IgD-negative memory B cell (primary cell): ENCODE results near the gene GPATCH3. TPM values are rescaled to one million over a fixed set of nuclear protein-coding genes. Genes with fewer than 3 reads are reported as not detected.
A peak's percentile ranks its signal among the peaks of the same experiment; 100 is the strongest.
"Not testable (repeated sequence)": the region's sequence is repeated elsewhere in the genome, so short reads cannot be mapped to it uniquely, and the experiment has no call there.

Experiments used
- H3K27ac Mint-ChIP-seq, 3 donors: one replicate each; pipeline ENCODE4 v1.8.0; 2020 to 2022; ENCODE audit warnings: mild to moderate bottlenecking in 3 of 3, mixed read lengths in 3 of 3, moderate library complexity in 1 of 3
- H3K27me3 Mint-ChIP-seq: one replicate; pipeline ENCODE4 v1.8.0; 2021; ENCODE audit warnings: mixed read lengths
- H3K36me3 Mint-ChIP-seq: one replicate; pipeline ENCODE4 v1.8.0; 2020; ENCODE audit warnings: mild to moderate bottlenecking, mixed read lengths
- H3K4me1 Mint-ChIP-seq, 3 donors: one replicate each; pipeline ENCODE4 v1.8.0; 2020 to 2022; ENCODE audit warnings: mixed read lengths in 3 of 3, mild to moderate bottlenecking in 1 of 3
- H3K4me3 Mint-ChIP-seq, 4 donors: one replicate each; pipeline ENCODE4 v1.8.0; 2020 to 2022; ENCODE audit warnings: mild to moderate bottlenecking in 4 of 4, mixed read lengths in 4 of 4, moderate library complexity in 3 of 4
- H3K9me3 Mint-ChIP-seq, 3 donors: one replicate each; pipeline ENCODE4 v1.8.0; 2020 to 2021; ENCODE audit warnings: mixed read lengths in 3 of 3, mild to moderate bottlenecking in 1 of 3
- polyA plus RNA-seq: library from polyadenylated mRNA; unstranded; fragments of 300-500 nt; fragmentation: Illumina TruSeq; gene quantifications from one replicate; pipeline ENCODE4 v1.2.3, GENCODE V29; 2021

The GPATCH3 gene
- polyA plus RNA-seq, 1 donor from 2014 or later, result 22.1 TPM

- Mint-ChIP-seq H3K4me1 (peaks cover 18 to 30% (median 25%) of the 10 kb centered on the region in 3 donors), H3K4me3 (peak overlapping the region; percentile 91 to 99 (median 98)), H3K36me3 (no peaks in the 10 kb centered on the region), H3K9me3 (no peaks in the 10 kb centered on the region), H3K27ac (peak overlapping the region; percentile 72 to 100 (median 99)), H3K27me3 (no peaks in the 10 kb centered on the region)
Observed at GRCh38 chr1:26900815-26901511, 696 bp upstream of the GPATCH3 start.

GRCh38 chr1:26897351-26897750 is 2.9 kb downstream of the GPATCH3 start:
- H3K4me1 Mint-ChIP-seq, result peaks cover 24 to 31% (median 25%) of the 10 kb centered on the region in 3 donors
- peaks cover 4% of the 10 kb centered on the region for H3K36me3 Mint-ChIP-seq
- no peaks in the 10 kb centered on the region for H3K9me3 Mint-ChIP-seq
- peak overlapping the region in 1 of 3 donors; percentile 64 for H3K27ac Mint-ChIP-seq
- no peaks in the 10 kb centered on the region for H3K27me3 Mint-ChIP-seq
- peak overlapping the region in 1 of 4 donors; percentile 75 for H3K4me3 Mint-ChIP-seq

- Mint-ChIP-seq H3K4me1 (peaks cover 17 to 21% (median 17%) of the 10 kb centered on the region in 3 donors), H3K27me3 (no peaks in the 10 kb centered on the region), H3K4me3 (peak overlapping the region in 1 of 4 donors; percentile 25), H3K27ac (no peak overlapping the region), H3K9me3 (no peaks in the 10 kb centered on the region), H3K36me3 (peaks cover 4% of the 10 kb centered on the region)
Observed at GRCh38 chr1:26894263-26894662, 6.0 kb downstream of the GPATCH3 start.

- peaks cover 4% of the 10 kb centered on the region for H3K36me3 Mint-ChIP-seq
- H3K27me3 Mint-ChIP-seq, result no peaks in the 10 kb centered on the region
- H3K9me3 Mint-ChIP-seq, result no peaks in the 10 kb centered on the region
- peak overlapping the region; percentile 84 to 96 (median 90) for H3K27ac Mint-ChIP-seq
- peaks cover 12 to 26% (median 24%) of the 10 kb centered on the region in 3 donors for H3K4me1 Mint-ChIP-seq
- H3K4me3 Mint-ChIP-seq, result peak overlapping the region; percentile 94 to 100 (median 96)
Observed at GRCh38 chr1:26890467-26890796, 9.8 kb downstream of the GPATCH3 start.

GRCh38 chr1:26889551-26890466 is 10.5 kb downstream of the GPATCH3 start, which contains the start of gene GPN2:
Gene GPN2, minus strand, starts transcription at chr1:26890283. Its CDS starts 187 bp downstream, at chr1:26890096.
- H3K27ac Mint-ChIP-seq, result peak within 1 kb of the TSS; percentile 84 to 96 (median 90)
- H3K36me3 Mint-ChIP-seq, result peaks cover 4% of the 10 kb centered on the region
- H3K4me3 Mint-ChIP-seq, result peak within 1 kb of the TSS; percentile 94 to 100 (median 96)
- peaks cover 12 to 24% (median 23%) of the 10 kb centered on the region in 3 donors for H3K4me1 Mint-ChIP-seq
- no peaks in the 10 kb centered on the region for H3K9me3 Mint-ChIP-seq
- no peaks in the 10 kb centered on the region for H3K27me3 Mint-ChIP-seq

GRCh38 chr1:26888231-26888630 is 12.0 kb downstream of the GPATCH3 start:
- Mint-ChIP-seq H3K4me1 (peaks cover 12 to 26% (median 22%) of the 10 kb centered on the region in 3 donors), H3K27me3 (no peaks in the 10 kb centered on the region), H3K36me3 (peaks cover 3% of the 10 kb centered on the region), H3K9me3 (no peaks in the 10 kb centered on the region), H3K27ac (peak overlapping the region in 2 of 3 donors; percentile 10 to 84), H3K4me3 (peak overlapping the region; percentile 47 to 100 (median 94))

- Mint-ChIP-seq H3K9me3 (no peaks in the 10 kb centered on the region), H3K4me3 (peak overlapping the region in 2 of 4 donors; percentile 60 to 96), H3K27ac (peak overlapping the region in 1 of 3 donors; percentile 91), H3K36me3 (peaks cover 3% of the 10 kb centered on the region), H3K27me3 (no peaks in the 10 kb centered on the region), H3K4me1 (peaks cover 12 to 26% (median 22%) of the 10 kb centered on the region in 3 donors)
Observed at GRCh38 chr1:26887125-26887524, 13.1 kb downstream of the GPATCH3 start.

GRCh38 chr1:26882696-26883463 is 17.4 kb downstream of the GPATCH3 start:
- H3K27ac Mint-ChIP-seq, result peak overlapping the region in 1 of 3 donors; percentile 97
- peaks cover 4% of the 10 kb centered on the region for H3K36me3 Mint-ChIP-seq
- no peak overlapping the region for H3K4me3 Mint-ChIP-seq
- peaks cover 3 to 8% (median 8%) of the 10 kb centered on the region in 3 donors for H3K4me1 Mint-ChIP-seq
- H3K27me3 Mint-ChIP-seq, result no peaks in the 10 kb centered on the region
- no peaks in the 10 kb centered on the region for H3K9me3 Mint-ChIP-seq

- H3K9me3 Mint-ChIP-seq, H3K27ac Mint-ChIP-seq, H3K4me1 Mint-ChIP-seq, H3K4me3 Mint-ChIP-seq, H3K36me3 Mint-ChIP-seq, H3K27me3 Mint-ChIP-seq: not testable (repeated sequence)
Observed at GRCh38 chr1:26881611-26882010, 18.7 kb downstream of the GPATCH3 start.

GRCh38 chr1:26879793-26880192 is 20.5 kb downstream of the GPATCH3 start:
- peaks cover 4 to 5% (median 5%) of the 10 kb centered on the region in 3 donors for H3K4me1 Mint-ChIP-seq
- no peak overlapping the region for H3K27ac Mint-ChIP-seq
- no peaks in the 10 kb centered on the region for H3K27me3 Mint-ChIP-seq
- peaks cover 7% of the 10 kb centered on the region for H3K36me3 Mint-ChIP-seq
- peak overlapping the region in 1 of 4 donors; percentile 47 for H3K4me3 Mint-ChIP-seq
- H3K9me3 Mint-ChIP-seq, result no peaks in the 10 kb centered on the region

- H3K4me1 Mint-ChIP-seq, result peaks cover 2 to 5% (median 4%) of the 10 kb centered on the region in 3 donors
- H3K36me3 Mint-ChIP-seq, result peaks cover 5% of the 10 kb centered on the region
- H3K27me3 Mint-ChIP-seq, result no peaks in the 10 kb centered on the region
- no peak overlapping the region for H3K27ac Mint-ChIP-seq
- H3K9me3 Mint-ChIP-seq, result no peaks in the 10 kb centered on the region
- H3K4me3 Mint-ChIP-seq, result no peak overlapping the region
Observed at GRCh38 chr1:26877326-26877725, 22.9 kb downstream of the GPATCH3 start.

GRCh38 chr1:26874896-26875295 is 25.4 kb downstream of the GPATCH3 start:
- H3K27me3 Mint-ChIP-seq, result no peaks in the 10 kb centered on the region
- peaks cover 5% of the 10 kb centered on the region for H3K36me3 Mint-ChIP-seq
- H3K4me3 Mint-ChIP-seq, result no peak overlapping the region
- H3K9me3 Mint-ChIP-seq, result no peaks in the 10 kb centered on the region
- peaks cover 2 to 5% (median 4%) of the 10 kb centered on the region in 3 donors for H3K4me1 Mint-ChIP-seq
- H3K27ac Mint-ChIP-seq, result peak overlapping the region in 1 of 3 donors; percentile 48

GRCh38 chr1:26873097-26873496 is 27.2 kb downstream of the GPATCH3 start:
- not testable (repeated sequence) for H3K4me1 Mint-ChIP-seq, H3K9me3 Mint-ChIP-seq, H3K36me3 Mint-ChIP-seq, H3K27ac Mint-ChIP-seq, H3K4me3 Mint-ChIP-seq, H3K27me3 Mint-ChIP-seq

GRCh38 chr1:26864610-26865480 is 35.4 kb downstream of the GPATCH3 start:
- peaks cover 10 to 13% (median 11%) of the 10 kb centered on the region in 3 donors for H3K4me1 Mint-ChIP-seq
- peaks cover 1% of the 10 kb centered on the region for H3K27me3 Mint-ChIP-seq
- peak overlapping the region; percentile 86 to 97 (median 96) for H3K4me3 Mint-ChIP-seq
- peaks cover 1% of the 10 kb centered on the region for H3K36me3 Mint-ChIP-seq
- H3K27ac Mint-ChIP-seq, result peak overlapping the region; percentile 79 to 97 (median 93)
- H3K9me3 Mint-ChIP-seq, result no peaks in the 10 kb centered on the region
